H9 (cell line): ENCODE data around the gene TSC2. TPM values are rescaled to one million over a fixed set of nuclear protein-coding genes. Genes with fewer than 3 reads are reported as not detected.

ENCODE experiments used
- DNase-seq: peaks from one replicate; pipeline ENCODE4 v3.0.0-alpha.2; 2017
- H2AFZ ChIP-seq: one replicate; pipeline ENCODE4 v1.6.1; 2013; ENCODE audit warnings: mild to moderate bottlenecking, low read length, control low read depth, moderate library complexity
- H2AK5ac ChIP-seq: 2 replicates; pipeline ENCODE4 v1.6.1; 2013; ENCODE audit warnings: low read length, control low read depth, mixed read lengths; ENCODE audit not compliant: insufficient read length
- H2BK120ac ChIP-seq: one replicate; pipeline ENCODE4 v1.6.1; 2013; ENCODE audit warnings: low read depth, mild to moderate bottlenecking, low read length, control low read depth, inconsistent platforms; ENCODE audit not compliant: poor library complexity, severe bottlenecking
- H2BK12ac ChIP-seq: 2 replicates; pipeline ENCODE4 v1.6.1; 2013; ENCODE audit warnings: low read length, control low read depth, mixed read lengths, low read depth; ENCODE audit not compliant: insufficient read length
- H2BK15ac ChIP-seq: 2 replicates; pipeline ENCODE4 v1.6.1; 2013; ENCODE audit warnings: low read depth, low read length, control low read depth
- H2BK20ac ChIP-seq: one replicate; pipeline ENCODE4 v1.6.1; 2013; ENCODE audit warnings: low read depth, mild to moderate bottlenecking, low read length, control low read depth, inconsistent platforms; ENCODE audit not compliant: poor library complexity, severe bottlenecking
- H2BK5ac ChIP-seq: 2 replicates; pipeline ENCODE4 v1.6.1; 2013; ENCODE audit warnings: low read length, control low read depth, mixed read lengths; ENCODE audit not compliant: insufficient read length
- H3K14ac ChIP-seq: 2 replicates; pipeline ENCODE4 v1.6.1; 2013; ENCODE audit warnings: low read length, control low read depth; ENCODE audit not compliant: insufficient read depth
- H3K18ac ChIP-seq: 2 replicates; pipeline ENCODE4 v1.6.1; 2013; ENCODE audit warnings: low read depth, mild to moderate bottlenecking, mixed read lengths, low read length, control low read depth; ENCODE audit not compliant: insufficient read length
- H3K23ac ChIP-seq: 2 replicates; pipeline ENCODE4 v1.6.1; 2013; ENCODE audit warnings: low read length, control low read depth, mixed read lengths, low read depth; ENCODE audit not compliant: insufficient read length
- H3K23me2 ChIP-seq: 2 replicates; pipeline ENCODE4 v1.6.1; 2013; ENCODE audit warnings: low read depth, mild to moderate bottlenecking, mixed read lengths, low read length, control low read depth; ENCODE audit not compliant: insufficient read length, poor library complexity, severe bottlenecking
- H3K27ac ChIP-seq: 2 replicates; pipeline ENCODE4 v1.5.1; 2013; ENCODE audit warnings: low read length, control low read depth, mixed read lengths, low read depth; ENCODE audit not compliant: insufficient read length
- H3K27me3 ChIP-seq: 2 replicates; pipeline ENCODE4 v1.6.1; 2013; ENCODE audit warnings: low read length, control low read depth, inconsistent platforms; ENCODE audit not compliant: insufficient read depth
- H3K4ac ChIP-seq: 2 replicates; pipeline ENCODE4 v1.6.1; 2013; ENCODE audit warnings: low read depth, mild to moderate bottlenecking, control low read depth, inconsistent platforms, low read length, moderate library complexity
- H3K4me1 ChIP-seq: 2 replicates; pipeline ENCODE4 v1.6.1; 2013; ENCODE audit warnings: low read length, control low read depth, inconsistent platforms; ENCODE audit not compliant: insufficient read depth
- H3K4me2 ChIP-seq: 2 replicates; pipeline ENCODE4 v1.6.1; 2013; ENCODE audit warnings: low read length, control low read depth, mixed read lengths; ENCODE audit not compliant: insufficient read length, insufficient read depth
- H3K56ac ChIP-seq: 2 replicates; pipeline ENCODE4 v1.6.1; 2013; ENCODE audit warnings: low read depth, mild to moderate bottlenecking, mixed read lengths, low read length, control low read depth; ENCODE audit not compliant: insufficient read length
- H3K79me1 ChIP-seq: 2 replicates; pipeline ENCODE4 v1.6.1; 2013; ENCODE audit warnings: low read depth, mild to moderate bottlenecking, moderate library complexity, low read length, control low read depth, inconsistent platforms; ENCODE audit not compliant: insufficient read depth, poor library complexity, severe bottlenecking
- H3K79me2 ChIP-seq: 2 replicates; pipeline ENCODE4 v1.6.1; 2013; ENCODE audit warnings: low read length, control low read depth, inconsistent platforms; ENCODE audit not compliant: insufficient read depth
- H3K9ac ChIP-seq: 2 replicates; pipeline ENCODE4 v1.6.1; 2013; ENCODE audit warnings: low read length, control low read depth, mixed read lengths; ENCODE audit not compliant: insufficient read length; ENCODE audit errors: extremely low read depth
- H3K9me3 ChIP-seq: one replicate; pipeline ENCODE4 v1.6.1; 2013; ENCODE audit warnings: low read depth, low read length, inconsistent platforms; ENCODE audit not compliant: control insufficient read depth
- H3T11ph ChIP-seq: one replicate; pipeline ENCODE4 v1.6.1; 2013; ENCODE audit warnings: mild to moderate bottlenecking, low read length, control low read depth, inconsistent platforms
- H4K20me1 ChIP-seq: one replicate; pipeline ENCODE4 v1.6.1; 2013; ENCODE audit not compliant: control insufficient read depth, insufficient read length, insufficient read depth
- H4K5ac ChIP-seq: 2 replicates; pipeline ENCODE4 v1.6.1; 2013; ENCODE audit warnings: low read depth, mild to moderate bottlenecking, mixed read lengths, low read length, control low read depth; ENCODE audit not compliant: insufficient read length
- H4K8ac ChIP-seq: replicated peaks from 2 replicates; pipeline ENCODE4 v1.6.1; 2013; ENCODE audit warnings: low read length, control low read depth, mixed read lengths, low read depth; ENCODE audit not compliant: insufficient read length
- H4K91ac ChIP-seq: 2 replicates; pipeline ENCODE4 v1.6.1; 2013; ENCODE audit warnings: low read depth, mild to moderate bottlenecking, moderate library complexity, mixed read lengths, low read length, control low read depth; ENCODE audit not compliant: insufficient read length
- H3K27ac Mint-ChIP-seq, 3 experiments: 2 replicates in 2 of 3; 3 replicates in 1 of 3; pipeline ENCODE4 v1.8.0; 2020 to 2021; ENCODE audit warnings: mixed read lengths in 3 of 3, mild to moderate bottlenecking in 1 of 3, moderate library complexity in 1 of 3
- H3K27me3 Mint-ChIP-seq: 2 replicates; pipeline ENCODE4 v1.8.0; 2021; ENCODE audit warnings: low read depth, mild to moderate bottlenecking, moderate library complexity, mixed read lengths
- H3K36me3 Mint-ChIP-seq, 3 experiments: 2 replicates in 2 of 3; 3 replicates in 1 of 3; pipeline ENCODE4 v1.8.0; 2020 to 2021; ENCODE audit warnings: low read depth in 3 of 3, mixed read lengths in 3 of 3; ENCODE audit not compliant: insufficient read depth in 1 of 3
- H3K4me1 Mint-ChIP-seq, 2 experiments: 2 replicates each; pipeline ENCODE4 v1.8.0; 2020; ENCODE audit warnings: mixed read lengths in 2 of 2
- H3K4me3 Mint-ChIP-seq, 2 experiments: 2 replicates in 1 of 2; 3 replicates in 1 of 2; pipeline ENCODE4 v1.8.0; 2020 to 2021; ENCODE audit warnings: mild to moderate bottlenecking in 2 of 2, mixed read lengths in 2 of 2, moderate library complexity in 1 of 2
- H3K9me3 Mint-ChIP-seq, 2 experiments: 2 replicates in 1 of 2; 3 replicates in 1 of 2; pipeline ENCODE4 v1.8.0; 2020; ENCODE audit warnings: mild to moderate bottlenecking in 2 of 2, mixed read lengths in 2 of 2, moderate library complexity in 1 of 2
- WGBS: extraction: QIAGEN DNeasy Blood & Tissue Kit; methylation state at CpG from one replicate; pipeline ENCODE4 v1.1.7; 2013; ENCODE audit warnings: missing lambda C conversion rate, low lambda C conversion rate, mixed read lengths; ENCODE audit not compliant: insufficient read length; ENCODE audit errors: extremely low coverage; 5-methylcytosine and 5-hydroxymethylcytosine counted together
- total RNA-seq: library from RNA; stranded (reverse); gene quantifications from 2 replicates; pipeline ENCODE4 v1.2.1, GENCODE V29; 2021
- TF ChIP-seq, protein P1 (sequence below): fragments of 200-600 bp; sonication (generic); conservative IDR thresholded peaks from 3 replicates; pipeline ENCODE4 v1.8.0; 2021; ENCODE audit warnings: antibody characterized with exemption, mild to moderate bottlenecking

TSC2 gene
- total RNA-seq, 1 experiment from 2014 or later, result 122 TPM

DNA sequence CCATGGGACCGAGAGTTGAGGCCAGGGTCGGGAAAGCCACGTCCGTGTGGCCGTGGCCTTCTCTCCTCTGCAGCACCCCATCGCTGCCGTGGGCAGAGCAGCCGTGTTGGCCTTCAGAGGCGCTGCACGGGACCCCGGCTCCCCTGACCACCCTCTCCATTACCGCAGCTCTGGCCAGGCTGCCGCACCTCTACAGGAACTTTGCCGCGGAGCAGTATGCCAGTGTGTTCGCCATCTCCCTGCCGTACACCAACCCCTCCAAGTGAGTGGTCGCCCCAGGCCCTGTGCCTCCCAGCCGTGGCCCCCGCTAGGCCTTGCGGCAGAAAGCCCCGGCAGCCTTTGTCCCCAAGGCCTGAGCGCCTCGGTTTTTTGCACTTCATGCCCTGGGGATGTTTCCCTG lies 27.8 kb downstream of the TSC2 start:
- no peak overlapping the region for H3K4me3 Mint-ChIP-seq
- WGBS, result no CpG with 5 or more reads among the region's 24 CpGs

More for the DNA sequence above, 27.8 kb downstream of the TSC2 start:
- H2AFZ ChIP-seq, result no peak overlapping the region
- H3K23me2 ChIP-seq, result no peaks in the 10 kb centered on the region
- no peak overlapping the region for H2BK12ac ChIP-seq
- Mint-ChIP-seq H3K27me3 (no peaks in the 10 kb centered on the region), H3K36me3 (peaks cover 5 to 40% (median 32%) of the 10 kb centered on the region in 3 experiments; a peak in 6 of 7 replicates), H3K4me1 (no peaks in the 10 kb centered on the region), H3K9me3 (no peaks in the 10 kb centered on the region), H3K27ac (no peak overlapping the region)
- no peak overlapping the region for H3K23ac ChIP-seq
- H3K56ac ChIP-seq, result no peak overlapping the region
- H3K14ac ChIP-seq, result no peak overlapping the region
- DNase-seq, result no peak
- no peak overlapping the region for H4K5ac ChIP-seq
- H4K8ac ChIP-seq, result no peak overlapping the region
- H2AK5ac ChIP-seq, result no peak overlapping the region
- H3K27me3 ChIP-seq, result no peaks in the 10 kb centered on the region
- H3K4me2 ChIP-seq, result no peak overlapping the region
- H3T11ph ChIP-seq, result no peak overlapping the region
- H3K18ac ChIP-seq, result no peak overlapping the region
- H3K9ac ChIP-seq, result no peak overlapping the region
- H2BK15ac ChIP-seq, result no peak overlapping the region
- TF ChIP-seq, protein P1, sequence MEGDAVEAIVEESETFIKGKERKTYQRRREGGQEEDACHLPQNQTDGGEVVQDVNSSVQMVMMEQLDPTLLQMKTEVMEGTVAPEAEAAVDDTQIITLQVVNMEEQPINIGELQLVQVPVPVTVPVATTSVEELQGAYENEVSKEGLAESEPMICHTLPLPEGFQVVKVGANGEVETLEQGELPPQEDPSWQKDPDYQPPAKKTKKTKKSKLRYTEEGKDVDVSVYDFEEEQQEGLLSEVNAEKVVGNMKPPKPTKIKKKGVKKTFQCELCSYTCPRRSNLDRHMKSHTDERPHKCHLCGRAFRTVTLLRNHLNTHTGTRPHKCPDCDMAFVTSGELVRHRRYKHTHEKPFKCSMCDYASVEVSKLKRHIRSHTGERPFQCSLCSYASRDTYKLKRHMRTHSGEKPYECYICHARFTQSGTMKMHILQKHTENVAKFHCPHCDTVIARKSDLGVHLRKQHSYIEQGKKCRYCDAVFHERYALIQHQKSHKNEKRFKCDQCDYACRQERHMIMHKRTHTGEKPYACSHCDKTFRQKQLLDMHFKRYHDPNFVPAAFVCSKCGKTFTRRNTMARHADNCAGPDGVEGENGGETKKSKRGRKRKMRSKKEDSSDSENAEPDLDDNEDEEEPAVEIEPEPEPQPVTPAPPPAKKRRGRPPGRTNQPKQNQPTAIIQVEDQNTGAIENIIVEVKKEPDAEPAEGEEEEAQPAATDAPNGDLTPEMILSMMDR, result no peak
- H3K27ac ChIP-seq, result no peak overlapping the region
- no peaks in the 10 kb centered on the region for H3K79me1 ChIP-seq
- no peak overlapping the region for H4K91ac ChIP-seq
- no peak overlapping the region for H2BK20ac ChIP-seq
- no peaks in the 10 kb centered on the region for H3K9me3 ChIP-seq
- H2BK120ac ChIP-seq, result no peak overlapping the region
- H3K79me2 ChIP-seq, result no peaks in the 10 kb centered on the region
- no peaks in the 10 kb centered on the region for H3K4me1 ChIP-seq
- H2BK5ac ChIP-seq, result no peak overlapping the region
- no peaks in the 10 kb centered on the region for H4K20me1 ChIP-seq
- H3K4ac ChIP-seq, result no peak overlapping the region
